Fibroblast of skin of right biceps (primary cell): Measurements from ENCODE around the gene ST3GAL4.

Source experiments
- DNase-seq: peaks from one replicate; pipeline ENCODE4 v3.0.0-alpha.2; 2013

Gene ST3GAL4

GRCh38 chr11:126431401-126432064 lies 76.0 kb downstream of the ST3GAL4 start:
- peak; percentile 75 for DNase-seq

- no peak for DNase-seq
Measured at GRCh38 chr11:126432065-126432461, 76.6 kb downstream of the ST3GAL4 start.

- no peak for DNase-seq
Measured at GRCh38 chr11:126432525-126432924, 77.0 kb downstream of the ST3GAL4 start.

- DNase-seq = no peak
Measured at GRCh38 chr11:126433244-126433846, 77.9 kb downstream of the ST3GAL4 start.

GRCh38 chr11:126433989-126434949 lies 78.8 kb downstream of the ST3GAL4 start:
- DNase-seq = no peak

- no peak for DNase-seq
Measured at GRCh38 chr11:126434950-126435335, 79.5 kb downstream of the ST3GAL4 start.

GRCh38 chr11:126436209-126436755 lies 80.8 kb downstream of the ST3GAL4 start:
- DNase-seq = no peak

GRCh38 chr11:126437731-126438130 lies 82.2 kb downstream of the ST3GAL4 start:
- no peak for DNase-seq

GRCh38 chr11:126438272-126438671 lies 82.8 kb downstream of the ST3GAL4 start:
- no peak for DNase-seq

GRCh38 chr11:126438691-126439090 lies 83.2 kb downstream of the ST3GAL4 start:
- DNase-seq = no peak

- DNase-seq = no peak
Measured at GRCh38 chr11:126440276-126440675, 84.8 kb downstream of the ST3GAL4 start.

- DNase-seq = peak; percentile 70
Measured at GRCh38 chr11:126440792-126441514, 85.5 kb downstream of the ST3GAL4 start.

- no peak for DNase-seq
Measured at GRCh38 chr11:126443120-126443519, 87.6 kb downstream of the ST3GAL4 start.

GRCh38 chr11:126444072-126444471 lies 88.6 kb downstream of the ST3GAL4 start:
- DNase-seq = peak; percentile 46

- no peak for DNase-seq
Measured at GRCh38 chr11:126446581-126446980, 91.1 kb downstream of the ST3GAL4 start.

- DNase-seq = no peak
Measured at GRCh38 chr11:126450198-126450597, 94.7 kb downstream of the ST3GAL4 start.

- DNase-seq = no peak
Measured at GRCh38 chr11:126450806-126451205, 95.3 kb downstream of the ST3GAL4 start.

GRCh38 chr11:126451211-126451802 lies 95.8 kb downstream of the ST3GAL4 start:
- no peak for DNase-seq

GRCh38 chr11:126452241-126453101 lies 97.0 kb downstream of the ST3GAL4 start:
- DNase-seq = no peak

GRCh38 chr11:126456089-126456488 lies 100.6 kb downstream of the ST3GAL4 start:
- no peak for DNase-seq
